Left colon (tissue), 2 donors: Measurements from ENCODE around the gene AP1AR. TPM values are rescaled to one million over a fixed set of nuclear protein-coding genes. Genes with fewer than 3 reads are reported as not detected.
"Not testable (repeated sequence)": the region's sequence is repeated elsewhere in the genome, so short reads cannot be mapped to it uniquely, and the experiment has no call there.

Source experiments
- ATAC-seq: fragments of 200-7000 bp; cut with Tn5 transposase; one replicate; pipeline ENCODE4 v1.9.1; 2020; ENCODE audit warnings: mild to moderate bottlenecking, moderate library complexity
- DNase-seq, 2 donors: peaks; one replicate each; pipeline ENCODE4 v3.0.0-alpha.2; 2020
- intact Hi-C, 2 donors: fragments of 100-400 bp; cut with DNase I in 1 of 2; cut with micrococcal nuclease in 1 of 2; formaldehyde crosslinking; loops; one replicate each; pipeline versions ENCODE4 v1.11.2 to v1.14.0; 2022; cut with DNase I, micrococcal nuclease
- total RNA-seq, 2 donors: library from RNA; stranded (reverse); fragmentation: NEBNext Ultra II Directional; extraction: Animal tissue kit (Norgen Biotek cat#: 25700); gene quantifications; one replicate each; pipeline ENCODE4 v1.2.1, GENCODE V29; 2021
- donor health status: DM: no; HTN: no; CAD: no.
- donor health status: DM: yes; HTN: yes; CAD: no.

Gene AP1AR
- total RNA-seq, 2 donors from 2014 or later, result 35.2 to 43.8 TPM

- intact Hi-C loops, result no loop called here
- ATAC-seq (peak; percentile 99), DNase-seq (no peak)
Observed at GRCh38 chr4:112296949-112297880, 65.6 kb downstream of the AP1AR start, which contains the start of gene ALPK1. ALPK1 (plus strand) TSS chr4:112297369.

GRCh38 chr4:112299721-112300120 lies 68.1 kb downstream of the AP1AR start:
- intact Hi-C loops, result no loop called here
- DNase-seq (no peak), ATAC-seq (no peak)

GRCh38 chr4:112302320-112303274 lies 71.0 kb downstream of the AP1AR start:
- intact Hi-C loops, result no loop called here
- no peak for DNase-seq
- ATAC-seq, result no peak

GRCh38 chr4:112305477-112305876 lies 73.9 kb downstream of the AP1AR start:
- DNase-seq, ATAC-seq, intact Hi-C loops: not testable (repeated sequence)

DNA sequence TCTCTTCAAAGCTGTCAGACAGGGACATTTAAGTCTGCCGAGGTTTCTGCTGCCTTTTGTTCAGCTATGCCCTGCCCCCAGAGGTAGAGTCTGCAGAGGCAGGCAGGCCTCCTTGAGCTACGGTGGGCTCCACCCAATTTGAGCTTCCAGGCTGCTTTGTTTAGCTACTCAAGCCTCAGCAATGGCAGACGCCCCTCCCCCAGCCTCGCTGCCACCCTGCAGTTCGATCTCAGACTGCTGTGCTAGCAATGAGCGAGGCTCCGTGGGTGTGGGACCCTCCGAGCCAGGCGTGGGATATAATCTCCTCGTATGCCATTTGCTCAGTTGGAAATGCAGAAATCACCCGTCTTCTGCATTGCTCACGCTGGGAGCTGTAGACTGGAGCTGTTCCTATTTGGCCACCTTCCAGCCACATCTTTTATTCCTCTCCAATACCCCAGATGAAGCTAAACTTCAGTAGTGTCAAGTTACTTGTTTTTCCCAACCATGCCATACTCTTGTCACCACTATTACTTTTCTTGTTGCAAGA lies 77.7 kb downstream of the AP1AR start:
- intact Hi-C loops, ATAC-seq, DNase-seq: not testable (repeated sequence)

DNA sequence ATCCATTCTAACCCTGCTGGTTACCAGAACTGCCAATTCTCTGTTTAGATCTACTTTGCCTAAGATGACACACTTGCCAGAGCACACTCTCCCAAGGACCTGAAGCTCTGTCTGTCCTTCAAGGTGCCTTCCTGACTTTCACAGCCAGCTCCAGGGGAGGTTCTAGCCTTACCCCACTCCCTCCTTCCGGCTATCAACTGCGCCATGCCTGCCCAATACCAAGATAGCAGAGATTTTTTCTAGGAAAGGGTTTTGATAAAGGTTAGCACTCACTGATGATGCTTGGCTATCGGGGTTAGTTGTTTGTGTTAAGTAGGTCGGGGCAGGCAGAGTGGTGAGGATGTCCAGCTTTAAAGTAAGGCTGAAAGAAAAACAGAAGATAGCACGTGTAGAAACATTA lies 79.9 kb downstream of the AP1AR start:
- intact Hi-C loops, result no loop called here
- ATAC-seq (no peak), DNase-seq (no peak)

- intact Hi-C loops, result no loop called here
- ATAC-seq, result no peak
- no peak for DNase-seq
Observed at GRCh38 chr4:112312610-112313239, 81.1 kb downstream of the AP1AR start.

GRCh38 chr4:112315446-112315845 lies 83.9 kb downstream of the AP1AR start:
- DNase-seq (no peak), ATAC-seq (no peak)
- intact Hi-C loops, result no loop called here

GRCh38 chr4:112316360-112316759 lies 84.8 kb downstream of the AP1AR start:
- ATAC-seq (no peak), DNase-seq (no peak)
- intact Hi-C loops, result no loop called here

DNA sequence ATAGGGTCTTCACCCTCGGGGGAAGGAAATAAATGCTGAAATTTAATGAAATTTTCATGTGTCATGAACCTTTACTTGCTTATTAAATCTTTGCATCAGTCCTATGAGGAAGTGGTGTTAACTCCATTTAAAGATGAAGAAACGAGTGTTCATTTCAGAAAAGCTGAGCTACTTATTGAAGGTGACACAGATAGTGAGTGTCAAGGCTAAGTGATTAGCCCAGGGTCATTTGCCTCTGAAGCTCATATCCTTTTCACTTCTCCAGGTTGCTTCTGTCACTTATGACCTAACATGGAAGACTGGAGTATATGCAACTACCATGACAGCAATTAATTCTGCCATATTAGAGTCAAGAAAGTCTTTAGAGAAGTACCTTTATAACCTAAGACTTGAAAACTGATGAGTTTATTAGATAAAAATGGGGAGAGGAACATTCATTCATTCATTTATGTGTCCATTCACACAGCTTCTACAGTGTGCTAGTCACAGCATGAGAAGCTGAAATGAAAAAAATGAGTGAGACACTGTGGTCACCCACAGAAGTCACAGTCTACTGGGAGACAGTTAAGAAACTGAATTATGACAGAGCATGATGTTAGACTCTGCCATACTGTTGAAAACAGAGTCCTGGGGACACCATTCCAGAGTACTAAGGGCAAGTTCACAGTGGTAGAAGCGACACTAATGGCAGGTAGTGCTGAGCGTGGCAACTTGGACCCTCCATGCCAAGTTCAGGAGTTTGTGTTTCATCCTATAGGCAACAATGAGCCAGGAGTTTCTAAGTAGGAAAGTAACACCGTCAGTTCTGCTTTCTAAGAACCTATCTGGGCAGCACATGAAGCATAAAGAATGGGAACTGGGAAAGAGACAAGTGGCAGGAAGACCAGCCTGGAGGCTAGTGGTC lies 86.9 kb downstream of the AP1AR start:
- ATAC-seq, result no peak
- intact Hi-C loops, result no loop called here
- DNase-seq, result no peak

Other genes starting within 250 kb of the AP1AR start
- 1 to 10 TPM; 1.6 to 1.8 TPM for gene FAM241A, start 86.3 kb upstream of the AP1AR start, total RNA-seq
- gene TIFA, start 54.1 kb downstream of the AP1AR start, total RNA-seq, result 1 to 10 TPM; 4.0 to 7.0 TPM
- gene ALPK1, start 65.6 kb downstream of the AP1AR start, total RNA-seq, result 10 to 100 TPM; 23.0 to 26.3 TPM